ENCODE data around the gene ATRNL1.

DNA sequence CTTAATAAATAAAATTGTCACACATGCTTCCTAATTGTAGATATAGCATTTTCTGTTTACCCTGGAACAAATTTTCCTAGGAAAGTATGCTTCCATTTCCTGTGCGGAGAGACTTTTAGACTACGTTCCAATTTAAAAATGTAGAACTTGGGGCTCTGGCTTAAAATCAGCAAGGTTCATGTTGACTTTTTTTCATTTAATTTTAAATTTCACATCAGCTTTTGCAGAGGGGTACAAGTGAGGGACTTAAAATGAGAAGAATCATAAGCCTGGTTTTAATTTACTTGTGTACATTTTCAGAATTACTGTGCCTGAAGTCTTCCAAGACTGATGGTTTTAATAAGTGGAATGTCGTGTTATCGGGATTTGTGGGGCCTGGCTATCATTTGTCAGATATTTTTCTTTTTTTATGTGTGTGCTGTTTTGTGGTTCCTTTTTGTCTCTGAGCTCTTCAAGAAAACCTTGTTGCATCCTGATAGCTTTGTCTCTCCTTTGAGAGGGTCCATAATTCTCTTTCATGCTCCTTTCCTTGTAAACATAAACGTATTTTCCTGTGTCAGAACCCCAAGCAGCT is 8.8 kb upstream of the ATRNL1 start:
- TF ChIP-seq, protein P1, sequence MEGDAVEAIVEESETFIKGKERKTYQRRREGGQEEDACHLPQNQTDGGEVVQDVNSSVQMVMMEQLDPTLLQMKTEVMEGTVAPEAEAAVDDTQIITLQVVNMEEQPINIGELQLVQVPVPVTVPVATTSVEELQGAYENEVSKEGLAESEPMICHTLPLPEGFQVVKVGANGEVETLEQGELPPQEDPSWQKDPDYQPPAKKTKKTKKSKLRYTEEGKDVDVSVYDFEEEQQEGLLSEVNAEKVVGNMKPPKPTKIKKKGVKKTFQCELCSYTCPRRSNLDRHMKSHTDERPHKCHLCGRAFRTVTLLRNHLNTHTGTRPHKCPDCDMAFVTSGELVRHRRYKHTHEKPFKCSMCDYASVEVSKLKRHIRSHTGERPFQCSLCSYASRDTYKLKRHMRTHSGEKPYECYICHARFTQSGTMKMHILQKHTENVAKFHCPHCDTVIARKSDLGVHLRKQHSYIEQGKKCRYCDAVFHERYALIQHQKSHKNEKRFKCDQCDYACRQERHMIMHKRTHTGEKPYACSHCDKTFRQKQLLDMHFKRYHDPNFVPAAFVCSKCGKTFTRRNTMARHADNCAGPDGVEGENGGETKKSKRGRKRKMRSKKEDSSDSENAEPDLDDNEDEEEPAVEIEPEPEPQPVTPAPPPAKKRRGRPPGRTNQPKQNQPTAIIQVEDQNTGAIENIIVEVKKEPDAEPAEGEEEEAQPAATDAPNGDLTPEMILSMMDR (IDR thresholded peaks at IDR 0.05), result no peak
- TF ChIP-seq EZH2 (IDR thresholded peaks at IDR 0.05), result no peak
